ENCODE results near the gene GGN.
A peak's percentile ranks its signal among the peaks of the same experiment; 100 is the strongest.

The GGN gene

DNA sequence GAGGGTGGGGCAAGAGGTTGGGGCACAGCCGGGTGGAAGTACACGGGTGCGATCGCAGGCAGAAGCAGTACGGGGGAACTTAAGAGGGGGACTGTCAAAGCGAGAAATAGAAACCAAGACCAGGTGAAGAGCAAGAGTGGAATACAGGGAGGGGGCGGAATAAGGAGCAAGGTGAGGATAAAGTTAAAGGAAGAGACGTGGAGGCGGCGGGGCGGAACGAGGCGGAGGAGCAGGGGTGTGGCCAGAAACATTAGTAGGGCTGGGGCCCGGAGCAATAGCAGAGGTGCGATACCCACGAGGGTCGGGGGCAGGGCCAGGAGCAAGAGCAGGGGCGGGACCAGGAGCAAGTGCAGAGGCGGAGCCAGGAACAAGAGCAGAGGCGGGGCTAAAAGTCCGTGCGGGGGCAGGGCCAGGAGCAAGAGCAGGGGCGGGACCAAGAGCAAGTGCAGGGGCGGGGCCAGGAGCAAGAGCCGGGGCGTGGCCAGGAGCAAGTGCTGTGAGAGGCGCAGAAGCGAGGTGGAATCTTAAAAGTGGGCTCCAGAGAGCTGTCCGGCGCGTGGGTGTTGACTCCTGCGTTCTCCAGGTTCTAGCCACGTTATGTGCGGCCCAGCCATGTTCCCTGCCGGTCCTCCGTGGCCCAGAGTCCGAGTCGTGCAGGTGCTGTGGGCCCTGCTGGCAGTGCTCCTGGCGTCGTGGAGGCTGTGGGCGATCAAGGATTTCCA is 51.0 kb downstream of the GGN start:
- peak; percentile 94 for DNase-seq (ENCODE audit: low spot score)
- Histone ChIP-seq H2AK5ac (ENCODE audit: low read depth, low read length) (peak overlapping the region; percentile 82), H3K4me1 (ENCODE audit: control insufficient read depth in 2 of 2, insufficient read depth in 1 of 2, low read depth in 1 of 2, low read length in 2 of 2) (peaks cover 9 to 11% of the 10 kb centered on the region in 2 donors), H3K23ac (ENCODE audit: low read depth, low read length, poor library complexity) (peak overlapping the region; percentile 92), H3K4me2 (ENCODE audit: insufficient read depth, low read length, poor library complexity, severe bottlenecking) (peak overlapping the region; percentile 100), H3K79me1 (ENCODE audit: low read depth, low read length) (no peaks in the 10 kb centered on the region), H3K4ac (ENCODE audit: low read length) (no peak overlapping the region), H2BK12ac (ENCODE audit: low read length) (peak overlapping the region; percentile 65), H3K9ac (ENCODE audit: low read depth, low read length, poor library complexity) (peak overlapping the region; percentile 92), H2BK15ac (ENCODE audit: low read length) (peak overlapping the region; percentile 97), H2BK5ac (ENCODE audit: low read length) (no peak overlapping the region), H3K14ac (ENCODE audit: low read length) (peak overlapping the region; percentile 83), H3K18ac (ENCODE audit: low read length) (peak overlapping the region; percentile 95), H2AFZ (ENCODE audit: low read length) (peak overlapping the region; percentile 99), H2BK120ac (ENCODE audit: low read depth, low read length) (no peak overlapping the region), H3K36me3 (replicated peaks in 1 of 2; ENCODE audit: control insufficient read depth in 2 of 2, insufficient read depth in 2 of 2, low read length in 2 of 2) (no peaks in the 10 kb centered on the region), H4K91ac (ENCODE audit: low read depth, low read length, poor library complexity) (peak overlapping the region; percentile 58), H3K9me3 (replicated peaks in 1 of 2; ENCODE audit: control insufficient read depth in 2 of 2, insufficient read depth in 1 of 2, low read depth in 1 of 2, low read length in 2 of 2) (peaks cover 0 to 3% of the 10 kb centered on the region in 2 donors), H3K4me3 (ENCODE audit: low read length in 2 of 2) (peak overlapping the region; percentile 81 to 89), H4K8ac (ENCODE audit: low read depth, low read length) (no peak overlapping the region), H3K27ac (replicated peaks; ENCODE audit: low read length) (peak overlapping the region; percentile 71), H3K27me3 (ENCODE audit: control insufficient read depth in 3 of 3, insufficient read depth in 3 of 3, low read depth in 1 of 3, low read length in 3 of 3) (no peaks in the 10 kb centered on the region)
- WGBS, 2 donors (ENCODE audit: extremely low coverage in 2 of 2, insufficient read length in 2 of 2, insufficient replicate concordance in 1 of 2), result no CpG with 5 or more reads among the region's 41 CpGs

DNA sequence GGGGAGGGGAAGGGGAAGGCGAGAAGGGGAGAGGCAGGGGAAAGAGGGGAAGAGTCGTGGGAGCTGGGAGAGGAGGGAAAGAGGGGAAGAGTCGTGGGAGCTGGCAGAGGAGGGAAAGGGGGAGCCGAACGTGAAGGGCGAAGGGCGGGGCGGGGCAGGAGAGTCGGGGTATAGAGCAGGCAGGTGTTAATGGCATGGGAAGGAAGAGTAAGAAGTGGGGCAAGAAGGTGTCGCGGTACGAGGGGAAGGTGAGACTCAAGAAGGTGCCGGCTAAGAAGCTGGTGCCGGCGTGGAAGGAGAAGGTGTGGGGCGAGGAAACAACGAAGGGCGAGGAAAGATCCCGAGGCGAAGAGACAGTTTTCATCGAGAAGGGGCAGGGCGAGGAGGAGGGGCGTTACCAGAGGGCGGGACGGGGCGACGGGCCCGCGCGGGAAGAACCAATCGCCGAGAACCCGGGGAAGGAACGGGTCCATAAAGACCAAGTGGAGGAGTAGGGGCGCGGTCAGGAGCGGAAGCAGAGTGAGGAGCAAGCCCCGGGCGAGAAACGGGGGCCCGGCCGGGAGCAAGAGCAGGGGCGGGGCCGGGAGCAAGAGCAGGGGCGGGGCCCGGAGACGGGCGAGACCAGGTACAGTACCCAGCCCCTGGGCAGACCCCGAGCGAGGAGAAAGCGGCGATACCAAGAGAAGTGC is 51.7 kb downstream of the GGN start:
- peak overlapping the region; percentile 99 for H2AFZ ChIP-seq (ENCODE audit: low read length)
- H3K4ac ChIP-seq (ENCODE audit: low read length), result no peak overlapping the region
- no CpG with 5 or more reads among the region's 52 CpGs for WGBS, 2 donors (ENCODE audit: extremely low coverage in 2 of 2, insufficient read length in 2 of 2, insufficient replicate concordance in 1 of 2)

More for the DNA sequence above, 51.7 kb downstream of the GGN start:
- no peak overlapping the region for H2BK5ac ChIP-seq (ENCODE audit: low read length)
- no peak overlapping the region for H2BK12ac ChIP-seq (ENCODE audit: low read length)
- peak overlapping the region; percentile 87 for H3K9ac ChIP-seq (ENCODE audit: low read depth, low read length, poor library complexity)
- peak; percentile 91 for DNase-seq (ENCODE audit: low spot score)
- H3K4me2 ChIP-seq (ENCODE audit: insufficient read depth, low read length, poor library complexity, severe bottlenecking), result peak overlapping the region; percentile 100
- peak overlapping the region; percentile 79 for H3K18ac ChIP-seq (ENCODE audit: low read length)
- H3K27ac ChIP-seq (replicated peaks; ENCODE audit: low read length), result peak overlapping the region; percentile 76
- peak overlapping the region; percentile 77 for H3K23ac ChIP-seq (ENCODE audit: low read depth, low read length, poor library complexity)
- H3K4me1 ChIP-seq (ENCODE audit: control insufficient read depth in 2 of 2, insufficient read depth in 1 of 2, low read depth in 1 of 2, low read length in 2 of 2), result peaks cover 9 to 11% of the 10 kb centered on the region in 2 donors
- no peaks in the 10 kb centered on the region for H3K79me1 ChIP-seq (ENCODE audit: low read depth, low read length)
- H4K91ac ChIP-seq (ENCODE audit: low read depth, low read length, poor library complexity), result no peak overlapping the region
- no peak overlapping the region for H2AK5ac ChIP-seq (ENCODE audit: low read depth, low read length)
- H3K9me3 ChIP-seq (replicated peaks in 1 of 2; ENCODE audit: control insufficient read depth in 2 of 2, insufficient read depth in 1 of 2, low read depth in 1 of 2, low read length in 2 of 2), result peaks cover 0 to 3% of the 10 kb centered on the region in 2 donors
- no peaks in the 10 kb centered on the region for H3K27me3 ChIP-seq (ENCODE audit: control insufficient read depth in 3 of 3, insufficient read depth in 3 of 3, low read depth in 1 of 3, low read length in 3 of 3)
- H4K8ac ChIP-seq (ENCODE audit: low read depth, low read length), result no peak overlapping the region
- H3K36me3 ChIP-seq (replicated peaks in 1 of 2; ENCODE audit: control insufficient read depth in 2 of 2, insufficient read depth in 2 of 2, low read length in 2 of 2), result no peaks in the 10 kb centered on the region
- H3K4me3 ChIP-seq (ENCODE audit: low read length in 2 of 2), result peak overlapping the region; percentile 84 to 89
- no peak overlapping the region for H2BK15ac ChIP-seq (ENCODE audit: low read length)
- H3K14ac ChIP-seq (ENCODE audit: low read length), result no peak overlapping the region
- no peak overlapping the region for H2BK120ac ChIP-seq (ENCODE audit: low read depth, low read length)
